ENCODE data around the gene HSF5.
"Not testable (repeated sequence)": the region's sequence is repeated elsewhere in the genome, so short reads cannot be mapped to it uniquely, and the experiment has no call there.

The HSF5 gene

DNA sequence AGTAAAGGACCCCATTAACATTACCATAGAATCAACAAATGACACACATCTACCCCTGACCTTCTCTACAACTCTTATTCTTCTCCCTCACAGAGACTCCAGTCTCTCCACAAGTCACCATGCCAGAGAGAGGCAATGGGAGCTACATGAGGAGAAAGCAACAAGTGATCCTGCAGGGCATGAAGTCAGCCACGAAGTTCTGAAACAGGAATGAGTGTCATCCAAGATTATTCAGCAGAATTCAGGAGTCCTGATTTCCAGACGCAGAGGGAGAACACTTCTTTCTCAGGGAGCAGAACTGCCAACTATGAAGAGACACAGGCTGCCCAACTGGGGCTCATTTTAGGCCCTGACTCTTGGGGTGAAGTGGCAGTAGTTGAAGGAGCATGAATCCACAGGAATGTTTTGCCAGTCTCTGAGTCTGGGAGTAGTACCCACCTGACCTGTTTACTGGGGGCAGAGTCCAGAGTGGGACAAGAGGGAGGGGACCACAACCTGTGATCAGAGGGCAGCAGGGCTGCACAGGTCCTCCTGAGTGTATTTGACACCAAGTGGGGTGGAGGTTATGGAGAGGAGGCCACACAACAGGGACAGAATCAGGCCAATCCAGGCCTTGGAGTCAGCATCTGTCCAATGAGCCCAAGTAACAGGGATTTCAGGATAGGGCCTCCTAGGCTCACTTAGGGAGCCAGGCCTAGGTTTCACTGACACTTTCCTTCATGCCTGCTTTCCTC lies 28.6 kb upstream of the HSF5 start:
- DNase-seq (ENCODE audit: low read depth) = no peak

DNA sequence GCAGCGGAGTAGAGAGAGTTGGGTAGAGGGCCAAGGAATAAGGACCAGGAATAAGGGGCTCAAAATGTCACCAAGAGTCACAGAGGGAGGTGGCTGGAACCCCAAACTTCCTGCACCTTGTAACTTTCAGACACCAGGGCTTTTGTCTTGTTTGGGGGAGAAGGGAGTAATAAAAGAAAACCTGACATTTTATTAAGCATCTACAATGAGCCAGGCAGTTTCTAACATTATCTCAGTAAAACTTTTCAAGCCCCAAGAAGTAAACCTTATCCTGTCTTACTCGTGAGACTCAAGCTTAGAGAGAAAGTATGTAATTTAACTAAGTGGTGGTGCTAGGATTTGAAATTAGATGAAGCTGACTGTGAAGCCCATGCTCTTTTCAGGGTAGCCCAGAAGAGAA lies 27.1 kb upstream of the HSF5 start:
- no peak for DNase-seq (ENCODE audit: low read depth)

DNA sequence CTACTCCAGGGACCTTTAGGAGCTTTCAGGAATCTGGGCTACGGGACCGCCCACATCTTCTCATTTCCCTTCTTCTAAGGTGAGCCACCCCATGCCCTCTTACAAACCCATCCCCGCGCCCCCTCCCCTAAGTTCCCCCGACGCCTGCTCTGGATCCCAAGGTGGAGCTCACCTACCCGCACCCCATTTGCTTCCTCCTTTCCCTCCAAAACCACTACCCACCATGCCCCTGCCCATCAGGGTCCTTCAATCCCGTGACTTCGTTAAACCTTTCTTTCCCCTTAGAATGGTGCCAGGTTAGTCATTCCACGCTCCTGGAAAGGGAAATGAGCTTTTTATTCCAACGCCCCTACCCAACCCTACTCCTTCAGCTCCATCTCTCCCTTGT lies 26.6 kb upstream of the HSF5 start:
- DNase-seq (ENCODE audit: low read depth) = no peak

DNA sequence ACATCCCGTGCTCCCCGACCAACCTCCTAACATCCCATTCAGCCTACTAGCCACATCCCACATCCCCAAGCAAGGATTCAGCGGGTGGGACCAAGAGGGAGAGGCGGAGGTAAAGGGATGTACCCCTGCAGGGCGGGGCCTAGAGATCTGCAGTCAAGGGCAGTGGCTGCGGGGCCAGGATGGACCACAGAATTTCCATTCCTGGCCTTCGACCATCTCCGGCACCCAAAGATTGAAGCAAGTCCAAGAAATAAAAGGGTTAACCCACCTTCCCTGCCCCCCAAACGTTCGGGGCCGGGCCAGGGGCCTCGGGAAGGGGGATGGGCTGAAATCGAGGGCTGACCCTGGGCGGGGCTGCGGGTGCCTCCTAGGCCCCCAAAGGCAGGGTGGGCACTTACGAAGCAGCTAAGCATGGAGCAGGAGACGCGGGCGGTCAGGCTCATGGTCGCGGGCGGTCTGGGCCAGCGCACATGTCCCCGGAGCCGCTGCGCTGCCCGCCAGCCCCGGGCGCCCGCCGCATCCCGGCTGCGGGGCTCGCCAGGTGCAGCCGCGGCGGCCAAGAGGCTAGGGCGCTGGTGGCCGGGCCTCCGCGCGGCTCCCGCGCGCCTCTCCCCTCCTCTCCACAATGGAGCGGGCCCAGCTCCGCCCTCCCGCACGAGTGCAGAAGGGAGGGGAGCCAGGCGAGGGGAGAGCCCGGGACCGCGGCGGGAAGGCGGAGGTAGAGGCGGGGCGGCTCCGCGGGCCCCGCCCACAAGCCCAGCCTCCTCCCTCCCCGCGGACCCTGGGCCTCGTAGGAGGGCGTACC lies 26.0 kb upstream of the HSF5 start, which contains the start of gene MTMR4:
TSS of gene MTMR4 (minus strand) at position 674 of the 805 bp plus-strand sequence. CDS start at position 443, 231 bp downstream.
- peak; percentile 78 for DNase-seq (ENCODE audit: low read depth)

DNA sequence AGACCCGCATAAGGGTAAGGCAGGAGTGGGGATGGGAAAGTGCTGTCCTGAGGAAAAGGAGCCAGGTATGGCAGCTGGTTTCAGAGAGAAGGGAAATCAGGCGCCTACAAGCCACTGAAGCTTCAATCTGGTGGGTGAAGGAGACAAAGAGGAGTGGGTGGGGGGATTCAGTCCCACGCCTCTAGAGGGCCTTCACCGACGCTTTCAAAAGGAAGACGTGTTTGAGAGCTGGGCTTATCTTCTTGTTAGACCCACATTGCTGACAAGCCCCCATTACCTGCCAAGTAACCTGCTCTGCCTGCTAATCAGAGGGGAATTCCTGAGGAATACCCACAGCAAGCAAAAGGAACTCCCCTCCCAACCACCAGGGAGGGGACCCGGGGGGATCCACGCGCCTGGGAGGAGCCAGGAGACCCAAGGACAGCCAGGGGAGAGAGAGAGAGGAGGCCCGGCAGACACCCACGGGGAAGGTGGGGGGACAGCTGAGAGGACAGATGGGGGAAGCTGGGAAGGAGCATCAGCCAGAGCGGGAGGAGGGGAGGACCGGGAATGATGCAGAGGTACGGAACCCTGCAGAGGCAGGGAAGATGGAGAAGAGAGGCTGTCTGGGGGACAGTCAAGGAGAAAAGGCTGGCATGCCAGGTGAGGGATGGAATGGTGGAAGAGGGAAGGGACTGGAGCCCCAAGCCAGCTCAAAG lies 25.2 kb upstream of the HSF5 start:
- no peak for DNase-seq (ENCODE audit: low read depth)

DNA sequence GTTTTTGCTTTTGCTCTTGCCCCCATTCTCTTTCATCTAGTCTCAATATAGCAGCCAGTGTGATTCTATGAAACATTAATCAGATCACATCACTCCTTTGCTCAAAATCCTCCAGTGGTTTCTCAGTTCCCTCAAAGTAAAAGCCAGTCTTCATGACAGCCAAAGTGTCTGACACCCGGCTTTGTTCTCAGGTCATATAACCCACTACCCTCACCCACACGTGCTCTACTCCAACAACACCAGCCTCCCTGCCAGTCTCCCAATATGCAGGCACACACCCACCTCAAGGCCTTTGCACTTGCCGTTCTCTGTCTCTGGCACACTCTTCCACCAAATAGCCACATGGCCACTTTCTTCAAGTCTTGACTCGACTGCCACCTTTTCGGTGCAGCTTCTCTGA lies 21.9 kb upstream of the HSF5 start:
- no peak for DNase-seq (ENCODE audit: low read depth)

DNA sequence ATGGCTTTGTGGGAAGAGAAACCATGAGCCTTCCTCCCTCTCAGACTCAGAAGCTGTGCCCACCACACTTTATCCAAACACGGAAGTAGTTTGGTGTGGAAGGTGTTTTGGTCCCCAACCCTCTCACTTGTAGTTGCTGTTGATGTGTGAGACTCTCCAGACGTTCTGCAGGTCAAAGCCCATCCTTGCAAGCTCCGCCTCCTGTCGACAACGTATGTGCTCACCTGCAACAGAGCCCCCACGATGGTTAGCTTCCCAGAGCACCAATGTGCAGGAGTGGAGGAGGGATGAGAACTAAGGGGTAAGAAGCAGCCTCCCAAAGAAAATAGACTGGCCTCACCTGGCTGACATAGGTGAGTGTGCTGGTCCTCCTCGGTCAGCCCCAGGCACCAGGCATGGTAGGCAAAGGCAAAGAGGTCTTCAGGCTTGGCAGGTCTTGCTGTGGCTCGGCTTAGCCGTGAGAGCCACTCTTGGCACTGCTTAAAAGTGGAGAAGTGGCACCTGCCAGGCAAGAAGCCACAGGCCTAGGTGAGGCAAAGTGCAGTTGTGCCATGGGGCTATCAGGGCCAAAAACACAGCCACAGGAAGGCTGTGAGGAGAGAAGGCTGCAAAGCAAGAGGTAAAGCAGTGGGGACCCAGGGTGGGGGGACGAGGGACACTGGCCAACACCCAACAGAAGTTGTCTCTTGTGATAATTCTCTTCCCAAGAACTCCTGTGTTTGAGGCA lies 20.3 kb upstream of the HSF5 start:
- DNase-seq (ENCODE audit: low read depth) = no peak

DNA sequence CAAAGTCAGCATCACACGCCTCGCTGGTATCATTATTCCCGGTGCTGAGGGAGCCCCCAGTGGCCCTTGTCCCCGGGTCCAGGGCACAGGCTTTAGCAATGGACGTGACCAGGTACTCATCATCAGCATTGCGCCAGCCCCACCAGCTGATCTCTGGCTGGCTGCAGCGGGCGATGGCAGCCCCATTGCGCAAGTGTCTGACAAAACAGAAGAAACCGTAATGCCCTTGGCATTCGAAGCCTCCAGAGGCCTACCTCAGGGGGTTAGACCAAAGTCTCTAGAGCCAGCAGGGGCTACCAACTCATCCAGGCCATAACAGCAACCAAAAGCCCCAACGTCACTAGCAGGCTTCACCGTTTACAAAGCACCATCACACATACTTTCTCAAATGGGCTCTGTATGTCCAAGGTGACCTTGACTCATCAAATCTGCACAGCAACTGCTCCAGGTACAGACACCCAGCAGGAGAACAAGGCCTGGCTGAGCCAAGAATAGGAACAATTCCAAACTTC lies 19.0 kb upstream of the HSF5 start:
- no peak for DNase-seq (ENCODE audit: low read depth)

DNA sequence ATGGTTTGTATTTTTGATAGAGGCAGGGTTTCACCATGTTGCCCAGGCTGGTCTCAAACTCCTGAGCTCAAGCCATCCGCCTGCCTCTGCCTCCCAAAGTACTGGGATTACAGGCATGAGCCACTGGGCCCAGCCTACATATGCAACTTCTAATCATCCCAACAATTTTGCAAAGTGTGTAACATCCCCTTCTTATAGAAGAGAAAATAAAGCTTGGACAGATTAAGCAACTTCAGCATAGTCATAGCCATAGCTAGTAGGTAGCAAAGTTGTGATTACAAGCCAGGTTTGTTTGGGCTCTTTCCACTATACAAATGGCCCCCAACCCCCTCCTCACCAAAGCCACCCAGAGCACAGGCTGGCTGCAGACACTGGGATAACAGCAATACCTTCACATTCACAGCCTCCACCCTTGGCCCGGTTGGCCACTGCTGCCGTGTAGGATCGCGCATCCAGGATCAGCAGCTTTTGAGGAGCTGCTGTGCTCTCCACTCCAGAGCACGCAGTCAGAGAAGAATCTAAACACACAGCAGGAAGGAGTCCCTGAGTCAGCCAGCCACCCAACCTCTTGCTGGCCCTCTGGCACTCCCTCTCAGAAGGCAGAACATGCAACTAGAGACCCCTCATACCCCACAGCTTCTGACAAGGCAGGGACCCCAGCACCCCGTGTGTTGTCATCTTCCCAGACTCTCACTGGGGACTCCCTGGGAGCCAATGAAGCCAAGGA lies 18.3 kb upstream of the HSF5 start:
- no peak for DNase-seq (ENCODE audit: low read depth)

DNA sequence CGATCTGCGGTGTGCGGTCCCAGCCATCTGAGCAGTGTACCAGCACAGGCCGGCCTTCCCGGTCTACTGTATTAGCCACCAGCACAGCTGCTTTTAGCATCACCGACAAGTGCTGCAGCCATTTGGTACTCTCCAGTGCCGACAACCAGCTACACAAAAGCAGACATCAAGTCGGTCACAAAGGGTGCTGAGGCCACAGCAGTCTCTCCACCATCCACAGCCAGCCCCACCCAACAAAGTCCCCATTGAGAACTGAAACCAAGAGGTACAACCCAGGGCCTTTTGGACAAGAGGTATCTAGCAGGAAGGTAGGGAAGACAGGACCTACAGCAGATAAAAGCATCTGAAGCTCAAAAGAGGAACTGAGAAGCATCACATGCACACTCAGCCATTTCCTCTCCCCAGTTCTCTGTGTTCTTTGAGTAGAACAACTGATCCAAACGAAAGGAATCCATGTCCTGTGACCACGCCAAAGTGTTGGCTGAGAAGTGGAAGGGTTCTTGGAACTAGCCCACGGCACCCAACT lies 16.7 kb upstream of the HSF5 start:
- no peak for DNase-seq (ENCODE audit: low read depth)

DNA sequence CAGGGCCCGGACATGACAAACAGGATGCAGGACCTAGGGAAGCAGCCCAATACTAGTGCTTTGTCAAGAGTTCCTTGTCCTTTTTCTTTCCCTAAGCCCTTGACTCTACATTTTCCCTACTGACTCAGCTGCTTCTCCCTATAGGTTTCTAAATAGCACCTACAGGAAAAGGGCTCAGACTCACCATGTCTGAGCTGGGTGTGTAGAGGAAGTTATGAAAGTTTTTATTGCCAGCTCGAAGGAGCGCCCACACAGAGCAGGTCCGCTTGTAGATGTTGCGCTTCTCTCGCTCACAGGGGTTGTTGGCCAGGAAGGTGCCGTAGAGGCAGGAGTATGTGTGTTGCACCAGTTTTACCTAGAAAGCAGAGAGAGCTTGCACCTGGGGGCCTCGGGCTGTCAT lies 15.7 kb upstream of the HSF5 start:
- no peak for DNase-seq (ENCODE audit: low read depth)

DNA sequence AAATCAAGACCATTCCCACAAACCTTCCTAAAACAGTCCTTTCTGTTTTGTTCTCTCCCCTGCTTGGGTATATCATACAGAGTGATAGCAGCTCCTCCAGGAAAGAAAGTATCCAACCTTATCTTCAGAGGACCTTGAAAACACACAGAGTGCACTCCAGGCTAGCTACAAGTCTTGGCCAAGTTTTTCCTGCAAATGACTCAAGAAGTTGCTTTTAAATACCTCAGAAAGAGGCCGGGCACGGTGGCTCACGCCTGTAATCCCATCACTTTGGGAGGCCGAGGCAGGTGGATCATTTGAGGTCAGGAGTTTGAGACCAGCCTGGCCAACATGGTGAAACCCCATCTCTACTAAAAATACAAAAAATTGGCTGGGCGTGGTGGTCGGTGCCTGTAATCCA lies 14.9 kb upstream of the HSF5 start:
- DNase-seq (ENCODE audit: low read depth) = not testable (repeated sequence)

DNA sequence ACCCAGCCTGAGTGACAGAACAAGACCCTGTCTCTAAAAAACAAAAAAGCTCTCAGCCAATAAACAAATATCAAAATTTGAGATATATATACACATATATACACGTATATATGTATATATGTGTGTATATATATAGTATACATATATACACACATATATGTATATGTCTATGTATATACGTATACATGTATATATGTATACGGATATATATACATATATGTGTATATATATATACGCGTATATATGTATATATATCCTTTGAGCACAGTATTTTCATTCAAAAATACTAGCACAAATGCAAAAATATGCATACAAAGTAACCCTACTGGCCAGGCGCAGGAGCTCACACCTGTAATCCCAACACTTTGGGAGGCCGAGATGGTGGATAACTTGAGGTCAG lies 13.2 kb upstream of the HSF5 start:
- no peak for DNase-seq (ENCODE audit: low read depth)

DNA sequence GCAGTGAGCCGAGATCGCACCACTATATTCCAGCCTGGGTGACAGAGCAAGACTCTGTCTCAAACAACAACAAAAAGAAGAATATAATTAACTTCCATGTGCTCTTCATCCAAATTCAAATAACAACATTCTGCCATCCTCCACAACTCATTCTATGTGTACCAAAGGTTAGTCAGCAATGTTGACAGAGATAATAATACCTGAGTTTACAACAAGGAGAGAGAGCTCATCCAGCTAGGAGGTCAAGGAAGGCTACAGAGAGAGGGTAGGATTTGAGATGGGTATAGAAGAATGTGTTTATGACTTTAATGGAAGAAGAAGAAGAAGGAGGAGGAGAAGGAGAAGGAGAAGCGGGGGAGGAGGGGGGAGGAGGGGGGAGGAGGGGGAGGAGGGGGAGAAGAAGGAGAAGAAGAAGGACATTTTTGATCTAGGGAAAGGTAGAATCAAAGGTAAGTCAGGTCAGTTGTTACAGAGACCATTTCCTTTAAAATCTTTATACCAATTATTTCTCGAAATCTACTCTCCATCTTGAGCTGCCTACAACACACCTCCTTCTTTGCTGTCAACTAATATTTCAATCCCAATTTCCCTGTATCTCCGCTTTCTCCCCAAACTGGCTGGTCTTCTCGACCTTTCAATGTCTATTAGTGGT lies 10.1 kb upstream of the HSF5 start:
- DNase-seq (ENCODE audit: low read depth) = no peak

DNA sequence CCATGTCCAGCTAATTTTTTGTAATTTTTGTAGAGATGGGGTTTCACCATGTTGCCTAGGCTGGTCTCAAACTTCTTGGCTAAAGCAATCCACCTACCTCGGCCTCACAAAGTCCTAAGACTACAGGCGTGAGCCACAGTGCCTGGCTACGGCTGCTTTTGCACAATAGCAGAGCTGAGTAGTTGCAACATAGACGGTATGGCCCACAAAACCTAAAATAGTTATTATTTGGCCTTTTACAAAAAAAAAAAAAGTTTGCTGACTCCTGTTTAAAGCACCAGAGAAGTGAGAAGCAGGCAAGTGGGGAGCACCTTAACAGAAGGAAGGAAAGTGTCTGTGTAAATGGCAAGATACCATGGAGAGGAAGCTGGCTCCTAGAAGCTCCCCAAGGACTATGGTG lies 5.3 kb upstream of the HSF5 start:
- DNase-seq (ENCODE audit: low read depth) = no peak

DNA sequence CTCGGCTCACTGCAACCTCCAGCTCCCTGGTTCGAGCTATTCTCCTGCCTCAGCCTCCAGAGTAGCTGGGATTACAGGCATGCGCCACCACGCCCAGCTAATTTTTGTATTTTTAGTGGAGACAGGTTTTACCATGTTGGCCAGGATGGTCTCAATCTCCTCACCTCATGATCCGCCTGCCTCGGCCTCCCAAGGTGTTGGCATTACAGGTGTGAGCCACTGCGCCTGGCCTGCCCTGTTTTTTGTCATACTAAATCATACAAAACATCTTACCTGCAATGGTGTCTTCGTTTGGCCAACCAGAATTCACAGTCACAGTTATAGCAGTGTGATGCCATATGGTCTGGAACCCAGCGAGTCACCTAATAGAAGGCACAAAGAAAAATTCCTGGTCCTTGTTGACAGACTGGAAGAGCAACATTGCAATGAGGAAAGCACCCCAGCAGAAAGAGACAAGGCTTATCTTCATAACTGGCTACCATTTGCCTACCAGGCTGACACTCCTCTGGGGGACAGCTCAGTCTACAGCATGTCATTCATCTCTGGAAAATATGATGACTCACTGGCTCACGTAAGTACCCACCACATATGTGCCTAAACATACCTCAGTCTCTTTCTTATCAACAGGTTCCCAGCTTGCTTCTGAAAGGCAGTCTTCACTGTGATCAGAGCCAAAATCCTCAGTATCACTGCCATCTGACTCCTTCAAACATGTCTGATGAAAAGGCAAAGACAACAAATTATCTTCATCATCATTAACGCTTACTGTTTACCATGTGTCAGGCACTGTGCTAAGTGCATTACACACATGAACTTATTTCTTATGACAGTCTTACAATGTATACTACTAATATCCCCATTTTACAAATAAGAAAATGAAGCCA lies 4.3 kb upstream of the HSF5 start:
- DNase-seq (ENCODE audit: low read depth) = no peak

DNA sequence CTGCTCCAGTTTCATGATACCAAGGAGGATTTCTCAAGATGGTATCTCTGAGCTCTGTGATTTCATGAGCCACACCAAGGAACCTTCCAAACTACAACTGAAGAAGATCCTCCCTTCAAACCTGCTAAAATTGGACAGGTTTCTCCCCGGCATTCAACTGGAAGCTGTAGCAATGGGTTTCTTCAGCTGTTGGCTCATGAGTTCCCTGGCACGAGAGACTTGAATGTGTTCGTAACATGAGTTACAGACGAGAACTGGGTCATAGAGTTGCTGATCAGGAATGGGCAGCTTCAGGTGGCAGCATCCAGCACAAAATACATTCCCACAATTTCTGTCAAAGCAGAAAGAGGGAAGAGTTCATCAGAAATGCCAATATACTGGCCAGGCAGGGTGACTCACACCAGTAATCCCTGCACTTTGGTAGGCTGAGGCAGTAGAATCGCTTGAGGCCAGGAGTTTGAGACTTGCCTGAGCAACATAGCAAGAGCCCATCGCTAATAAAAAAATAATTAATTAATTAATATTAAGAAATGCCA lies 3.4 kb upstream of the HSF5 start:
- no peak for DNase-seq (ENCODE audit: low read depth)

DNA sequence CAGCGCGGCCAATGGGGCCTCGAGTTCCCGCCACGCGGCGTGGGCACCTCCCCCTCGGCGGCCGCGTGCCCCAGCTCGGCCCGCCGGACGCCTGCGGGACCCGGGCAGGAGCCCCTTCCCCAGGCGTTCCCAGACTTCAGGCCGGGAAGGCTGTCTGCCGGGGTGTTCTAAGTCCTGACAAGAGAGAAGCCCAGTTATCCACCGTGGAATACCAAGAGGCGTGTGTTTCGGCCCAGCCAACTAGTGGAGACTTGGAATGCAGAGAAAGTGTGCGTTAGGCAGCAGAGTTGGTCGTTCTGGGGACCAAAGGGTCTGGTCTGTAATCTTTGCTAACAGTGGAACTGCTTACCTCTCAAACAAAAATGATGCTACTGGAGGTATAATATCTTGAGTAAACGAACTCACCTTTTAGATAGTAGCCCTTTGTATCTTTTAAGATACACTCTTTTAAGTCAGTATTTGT lies 251 bp upstream of the HSF5 start:
- DNase-seq (ENCODE audit: low read depth) = no peak

DNA sequence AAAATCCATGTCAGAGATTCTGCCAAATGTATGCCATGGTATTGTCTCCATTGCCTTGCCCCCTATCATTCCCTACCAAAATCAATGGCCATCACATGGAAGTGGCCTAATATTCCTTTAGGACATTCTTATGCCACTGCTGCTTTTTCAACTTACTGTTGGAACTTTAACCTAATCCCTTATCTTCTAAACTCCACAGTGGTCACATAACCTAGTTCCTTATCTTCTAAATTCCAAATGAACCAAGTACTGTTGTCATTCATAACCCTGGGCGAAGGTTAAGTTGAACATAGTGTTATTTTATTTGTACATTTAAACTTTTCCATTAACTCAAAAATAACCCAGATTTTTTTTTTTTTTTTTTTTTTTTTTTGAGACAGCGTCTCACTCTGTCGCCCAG lies 3.6 kb downstream of the HSF5 start:
- no peak for DNase-seq (ENCODE audit: low read depth)

All from activated T-cell treated with anti-CD3 and anti-CD28 coated beads for 48 hours (primary cell).